MM.1S (cell line): ENCODE results near the gene TRMT44.

Experiments used
- DNase-seq: peaks from one replicate; pipeline ENCODE4 v3.0.0-alpha.2; 2015
- H2AFZ ChIP-seq: fragments of 300-600 bp; sonication (generic); 2 replicates; pipeline ENCODE4 v1.6.0; 2016; ENCODE audit warnings: antibody characterized with exemption, low read length
- H3F3A ChIP-seq: fragments of 300-600 bp; sonication (generic); 2 replicates; pipeline ENCODE4 v1.6.1; 2016; ENCODE audit warnings: mild to moderate bottlenecking, antibody characterized with exemption, low read length, moderate library complexity, mixed read lengths; ENCODE audit not compliant: insufficient read depth
- H3K27ac ChIP-seq: fragments of 300-600 bp; sonication (generic); 2 replicates; pipeline ENCODE4 v1.5.1; 2016; ENCODE audit warnings: mild to moderate bottlenecking, low read length
- H3K27me3 ChIP-seq: fragments of 300-600 bp; sonication (generic); replicated peaks from 2 replicates; pipeline ENCODE4 v1.6.0; 2016; ENCODE audit warnings: low read length; ENCODE audit not compliant: insufficient read depth
- H3K36me3 ChIP-seq: fragments of 300-600 bp; sonication (generic); replicated peaks from 2 replicates; pipeline ENCODE4 v1.6.1; 2016; ENCODE audit warnings: mild to moderate bottlenecking, low read length, mixed read lengths; ENCODE audit not compliant: insufficient read depth
- H3K4me1 ChIP-seq: fragments of 300-600 bp; sonication (generic); 2 replicates; pipeline ENCODE4 v1.6.1; 2016; ENCODE audit warnings: low read length, mixed read lengths
- H3K4me2 ChIP-seq: fragments of 300-600 bp; sonication (generic); 2 replicates; pipeline ENCODE4 v1.6.0; 2016; ENCODE audit warnings: low read depth, low read length
- H3K4me3 ChIP-seq: fragments of 300-600 bp; sonication (generic); 2 replicates; pipeline ENCODE4 v1.5.1; 2016; ENCODE audit warnings: low read length, mixed read lengths
- H3K79me2 ChIP-seq: fragments of 300-600 bp; sonication (generic); 2 replicates; pipeline ENCODE4 v1.6.1; 2016; ENCODE audit warnings: mixed run types, low read length, mixed read lengths
- H3K9ac ChIP-seq: fragments of 300-600 bp; sonication (generic); 2 replicates; pipeline ENCODE4 v1.6.1; 2016; ENCODE audit warnings: low read length, mixed read lengths
- H3K9me2 ChIP-seq: fragments of 300-600 bp; sonication (generic); replicated peaks from 2 replicates; pipeline ENCODE4 v1.6.1; 2016; ENCODE audit warnings: mild to moderate bottlenecking, low read length, mixed read lengths; ENCODE audit not compliant: insufficient read depth
- H3K9me3 ChIP-seq: fragments of 300-600 bp; sonication (generic); replicated peaks from 2 replicates; pipeline ENCODE4 v1.6.1; 2016; ENCODE audit warnings: mild to moderate bottlenecking, low read length, mixed read lengths; ENCODE audit not compliant: insufficient read depth
- H4K20me1 ChIP-seq: fragments of 300-600 bp; sonication (generic); 2 replicates; pipeline ENCODE4 v1.6.1; 2016; ENCODE audit warnings: mild to moderate bottlenecking, low read length, moderate library complexity, mixed read lengths; ENCODE audit not compliant: insufficient read depth
- CTCF ChIP-seq: fragments of 300-600 bp; sonication (generic); IDR thresholded peaks from 2 replicates; pipeline ENCODE4 v1.5.1; 2016; ENCODE audit warnings: antibody characterized with exemption, low read length, mixed read lengths
- EZH2 ChIP-seq: fragments of 300-600 bp; sonication (generic); optimal IDR thresholded peaks from 2 replicates; pipeline ENCODE3; 2017; ENCODE audit warnings: low read depth, mild to moderate bottlenecking, antibody characterized with exemption, low read length, mixed read lengths
- EZH2phosphoT487 ChIP-seq: fragments of 300-600 bp; sonication (generic); IDR thresholded peaks from 2 replicates; pipeline ENCODE4 v1.6.1; 2018; ENCODE audit warnings: antibody characterized with exemption, low read length

TRMT44 gene

GRCh38 chr4:8394061-8394519, 46.5 kb upstream of the TRMT44 start:
- H2AFZ ChIP-seq = no peak overlapping the region
- H3K9ac ChIP-seq = no peak overlapping the region
- H3K27ac ChIP-seq = no peak overlapping the region
- no peaks in the 10 kb centered on the region for H4K20me1 ChIP-seq
- no peak for DNase-seq
- no peaks in the 10 kb centered on the region for H3K9me3 ChIP-seq
- no peaks in the 10 kb centered on the region for H3K36me3 ChIP-seq
- H3K4me2 ChIP-seq = no peak overlapping the region
- H3K9me2 ChIP-seq = no peaks in the 10 kb centered on the region
- H3K4me3 ChIP-seq = no peak overlapping the region
- TF ChIP-seq EZH2 = no peak
- no peak for TF ChIP-seq CTCF
- TF ChIP-seq EZH2phosphoT487 = no peak
- H3K79me2 ChIP-seq = no peaks in the 10 kb centered on the region
- no peaks in the 10 kb centered on the region for H3K4me1 ChIP-seq
- no peaks in the 10 kb centered on the region for H3K27me3 ChIP-seq
- H3F3A ChIP-seq = no peaks in the 10 kb centered on the region

GRCh38 chr4:8394806-8395205, 45.8 kb upstream of the TRMT44 start:
- Histone ChIP-seq H3K9me2 (no peaks in the 10 kb centered on the region), H3F3A (no peaks in the 10 kb centered on the region), H3K4me2 (no peak overlapping the region), H3K27ac (no peak overlapping the region), H3K27me3 (no peaks in the 10 kb centered on the region), H3K4me3 (no peak overlapping the region), H3K9ac (no peak overlapping the region), H3K9me3 (no peaks in the 10 kb centered on the region), H4K20me1 (no peaks in the 10 kb centered on the region), H3K36me3 (no peaks in the 10 kb centered on the region), H3K79me2 (no peaks in the 10 kb centered on the region), H3K4me1 (no peaks in the 10 kb centered on the region), H2AFZ (no peak overlapping the region)
- TF ChIP-seq EZH2 (no peak), EZH2phosphoT487 (no peak), CTCF (no peak)
- DNase-seq = no peak

- no peak overlapping the region for H3K4me2 ChIP-seq
- no peak overlapping the region for H3K27ac ChIP-seq
- no peaks in the 10 kb centered on the region for H3K4me1 ChIP-seq
- H3K27me3 ChIP-seq = no peaks in the 10 kb centered on the region
- DNase-seq = no peak
- H3K9me2 ChIP-seq = no peaks in the 10 kb centered on the region
- TF ChIP-seq EZH2 (no peak), EZH2phosphoT487 (no peak), CTCF (no peak)
- no peak overlapping the region for H3K9ac ChIP-seq
- H3F3A ChIP-seq = no peaks in the 10 kb centered on the region
- no peak overlapping the region for H3K4me3 ChIP-seq
- H2AFZ ChIP-seq = no peak overlapping the region
- no peaks in the 10 kb centered on the region for H3K36me3 ChIP-seq
- no peaks in the 10 kb centered on the region for H4K20me1 ChIP-seq
- H3K9me3 ChIP-seq = no peaks in the 10 kb centered on the region
- H3K79me2 ChIP-seq = no peaks in the 10 kb centered on the region
Observed at GRCh38 chr4:8395504-8396296, 44.9 kb upstream of the TRMT44 start.
